ENCODE results near the gene THSD4. TPM values are rescaled to one million over a fixed set of nuclear protein-coding genes. Genes with fewer than 3 reads are reported as not detected.

THSD4 gene
- total RNA-seq, 1 experiment from 2014 or later, result 65.4 TPM

DNA sequence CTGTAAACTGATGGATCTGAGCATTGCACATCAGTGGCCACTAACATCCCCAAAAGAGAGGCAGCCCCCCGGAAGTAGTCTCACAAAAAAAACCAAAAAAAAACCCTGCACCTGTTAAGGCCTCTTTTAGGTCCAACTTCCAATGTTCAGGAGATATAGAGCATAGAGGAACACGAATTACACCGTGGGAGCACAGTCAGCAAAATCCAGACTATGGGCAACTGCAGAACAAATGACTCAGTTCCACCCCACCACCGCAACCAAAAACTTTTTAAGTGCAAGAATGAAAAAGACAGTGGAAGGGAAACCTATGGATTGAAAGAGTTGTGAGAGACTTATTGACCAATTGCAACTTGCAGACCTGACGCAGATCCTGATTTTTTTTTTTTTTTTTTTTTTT, 652.9 kb downstream of the THSD4 start:
- DNase-seq (ENCODE audit: low read depth, low spot score) (no peak), ATAC-seq (no peak)
- TSS peak; percentile 49 for BruUV-seq (replicated peaks)
- in situ Hi-C loops (cut with HindIII; ENCODE audit: low pct_unique_long_range_greater_than_20kb, low sequenced_read_pairs) (no loop called here), intact Hi-C loops (cut with micrococcal nuclease; ENCODE audit: unreplicated experiment) (no loop called here)
- no peaks in the 10 kb centered on the region for H3K4me1 ChIP-seq (ENCODE audit: control insufficient read depth, insufficient read depth, low read length)
- ChIA-PET CTCF (no interaction called here), POLR2A (no interaction called here)
- H3K9me3 ChIP-seq (ENCODE audit: control insufficient read depth, insufficient read depth, low read depth, low read length), result no peaks in the 10 kb centered on the region
- no peak overlapping the region for H3K27ac ChIP-seq (ENCODE audit: low read length)
- H3K4me3 ChIP-seq (ENCODE audit: low read depth in 2 of 2, low read length in 2 of 2), result no peak overlapping the region
- TF ChIP-seq POLR2AphosphoS5 (IDR thresholded peaks at IDR 0.05; ENCODE audit: low read depth, low read length), result no peak
- TF ChIP-seq TCF7L2 (IDR thresholded peaks at IDR 0.05; ENCODE audit: low read depth, low read length), result no peak
- no peak for TF ChIP-seq REST (IDR thresholded peaks at IDR 0.05; ENCODE audit: insufficient read depth in 1 of 2, low read depth in 2 of 2, low read length in 1 of 2)
- TF ChIP-seq SIN3A (IDR thresholded peaks at IDR 0.05; ENCODE audit: borderline replicate concordance, insufficient read depth, low read depth, low read length), result no peak
- TF ChIP-seq, protein P1, sequence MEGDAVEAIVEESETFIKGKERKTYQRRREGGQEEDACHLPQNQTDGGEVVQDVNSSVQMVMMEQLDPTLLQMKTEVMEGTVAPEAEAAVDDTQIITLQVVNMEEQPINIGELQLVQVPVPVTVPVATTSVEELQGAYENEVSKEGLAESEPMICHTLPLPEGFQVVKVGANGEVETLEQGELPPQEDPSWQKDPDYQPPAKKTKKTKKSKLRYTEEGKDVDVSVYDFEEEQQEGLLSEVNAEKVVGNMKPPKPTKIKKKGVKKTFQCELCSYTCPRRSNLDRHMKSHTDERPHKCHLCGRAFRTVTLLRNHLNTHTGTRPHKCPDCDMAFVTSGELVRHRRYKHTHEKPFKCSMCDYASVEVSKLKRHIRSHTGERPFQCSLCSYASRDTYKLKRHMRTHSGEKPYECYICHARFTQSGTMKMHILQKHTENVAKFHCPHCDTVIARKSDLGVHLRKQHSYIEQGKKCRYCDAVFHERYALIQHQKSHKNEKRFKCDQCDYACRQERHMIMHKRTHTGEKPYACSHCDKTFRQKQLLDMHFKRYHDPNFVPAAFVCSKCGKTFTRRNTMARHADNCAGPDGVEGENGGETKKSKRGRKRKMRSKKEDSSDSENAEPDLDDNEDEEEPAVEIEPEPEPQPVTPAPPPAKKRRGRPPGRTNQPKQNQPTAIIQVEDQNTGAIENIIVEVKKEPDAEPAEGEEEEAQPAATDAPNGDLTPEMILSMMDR (IDR thresholded peaks at IDR 0.05), result no peak
- H3K27me3 ChIP-seq (ENCODE audit: control insufficient read depth, insufficient read depth, low read length), result no peaks in the 10 kb centered on the region
- no peaks in the 10 kb centered on the region for H3K36me3 ChIP-seq (ENCODE audit: control insufficient read depth, insufficient read depth, low read length)

- no TSS peak for BruUV-seq (replicated peaks)
- POLR2A ChIA-PET, result no interaction called here
- in situ Hi-C loops (cut with HindIII; ENCODE audit: low pct_unique_long_range_greater_than_20kb, low sequenced_read_pairs), result no loop called here
These were observed 658.1 kb downstream of the THSD4 start for GRCh38 chr15:71773206-71773859.

More at GRCh38 chr15:71773206-71773859, 658.1 kb downstream of the THSD4 start:
- CTCF ChIA-PET, result no interaction called here
- DNase-seq (ENCODE audit: low read depth, low spot score), result no peak
- Histone ChIP-seq H3K27ac (ENCODE audit: low read length) (no peak overlapping the region), H3K27me3 (ENCODE audit: control insufficient read depth, insufficient read depth, low read length) (no peaks in the 10 kb centered on the region), H3K4me3 (ENCODE audit: low read depth in 2 of 2, low read length in 2 of 2) (no peak overlapping the region), H3K9me3 (ENCODE audit: control insufficient read depth, insufficient read depth, low read depth, low read length) (no peaks in the 10 kb centered on the region), H3K36me3 (ENCODE audit: control insufficient read depth, insufficient read depth, low read length) (no peaks in the 10 kb centered on the region), H3K4me1 (ENCODE audit: control insufficient read depth, insufficient read depth, low read length) (no peaks in the 10 kb centered on the region)
- intact Hi-C loops (cut with micrococcal nuclease; ENCODE audit: unreplicated experiment), result no loop called here
- no peak for ATAC-seq
- TF ChIP-seq, protein P1 (IDR thresholded peaks at IDR 0.05), result no peak
- TF ChIP-seq SIN3A (IDR thresholded peaks at IDR 0.05; ENCODE audit: borderline replicate concordance, insufficient read depth, low read depth, low read length) (no peak), TCF7L2 (IDR thresholded peaks at IDR 0.05; ENCODE audit: low read depth, low read length) (no peak), REST (IDR thresholded peaks at IDR 0.05; ENCODE audit: insufficient read depth in 1 of 2, low read depth in 2 of 2, low read length in 1 of 2) (no peak), POLR2AphosphoS5 (IDR thresholded peaks at IDR 0.05; ENCODE audit: low read depth, low read length) (no peak)
